Neural progenitor cell (in vitro differentiated cells): ENCODE data around the gene RPS15A.

Experiments
- CTCF ChIP-seq: fragments of 200-600 bp; sonication (generic); IDR thresholded peaks from 2 replicates; pipeline ENCODE4 v1.5.1; 2017; ENCODE audit warnings: antibody characterized with exemption, mild to moderate bottlenecking
- EZH2 ChIP-seq: fragments of 200-600 bp; sonication (generic); IDR thresholded peaks from 2 replicates; pipeline ENCODE4 v1.6.1; 2017; ENCODE audit warnings: antibody characterized with exemption, mild to moderate bottlenecking, moderate library complexity
- EZH2phosphoT487 ChIP-seq: fragments of 200-600 bp; sonication (generic); IDR thresholded peaks from 2 replicates; pipeline ENCODE4 v1.6.1; 2017; ENCODE audit warnings: antibody characterized with exemption

GRCh38 chr16:18797746-18798145 is 7.6 kb upstream of the RPS15A start:
- no peak for TF ChIP-seq CTCF
- no peak for TF ChIP-seq EZH2
- TF ChIP-seq EZH2phosphoT487: no peak
